GM19452 (cell line): ENCODE results near the gene MAPK11.

Experiments used
- ATAC-seq: cut with Tn5 transposase; IDR thresholded peaks from one replicate; pipeline ENCODE4 v1.9.1; 2021; ENCODE audit not compliant: unreplicated experiment

MAPK11 gene

GRCh38 chr22:50308597-50308935, 38.4 kb upstream of the MAPK11 start:
- no peak for ATAC-seq

- ATAC-seq = no peak
These were observed 37.9 kb upstream of the MAPK11 start for GRCh38 chr22:50307890-50308596.

- ATAC-seq = no peak
These were observed 36.9 kb upstream of the MAPK11 start, which contains the start of gene PLXNB2 for GRCh38 chr22:50306753-50307749. Gene PLXNB2 (minus strand): TSS chr22:50307646. CDS start chr22:50290584, 17,062 bp downstream.

GRCh38 chr22:50305923-50306566, 35.9 kb upstream of the MAPK11 start:
- no peak for ATAC-seq

GRCh38 chr22:50305393-50305922, 35.3 kb upstream of the MAPK11 start:
- ATAC-seq = no peak

GRCh38 chr22:50304528-50305392, 34.6 kb upstream of the MAPK11 start:
- no peak for ATAC-seq

- ATAC-seq = no peak
These were observed 33.8 kb upstream of the MAPK11 start for GRCh38 chr22:50303848-50304527.

GRCh38 chr22:50303515-50303847, 33.3 kb upstream of the MAPK11 start:
- ATAC-seq = no peak

GRCh38 chr22:50302564-50302963, 32.4 kb upstream of the MAPK11 start:
- no peak for ATAC-seq

GRCh38 chr22:50302041-50302541, 31.9 kb upstream of the MAPK11 start:
- ATAC-seq = no peak

- ATAC-seq = no peak
These were observed 31.4 kb upstream of the MAPK11 start for GRCh38 chr22:50301581-50301991.

- ATAC-seq = no peak
These were observed 30.6 kb upstream of the MAPK11 start for GRCh38 chr22:50300620-50301257.

- ATAC-seq = no peak
These were observed 29.8 kb upstream of the MAPK11 start for GRCh38 chr22:50299785-50300619.

GRCh38 chr22:50298937-50299784, 29.0 kb upstream of the MAPK11 start:
- no peak for ATAC-seq

GRCh38 chr22:50298266-50298637, 28.1 kb upstream of the MAPK11 start:
- no peak for ATAC-seq

- ATAC-seq = no peak
These were observed 27.5 kb upstream of the MAPK11 start for GRCh38 chr22:50297510-50298265.
